Stimulated activated CD4-positive, alpha-beta T cell treated with anti-CD3 and anti-CD28 coated beads, Interleukin-2, amount 100 ng/mL, for 24 hours (primary cell): ENCODE results near the gene CTSS.
"Not testable (repeated sequence)": the region's sequence is repeated elsewhere in the genome, so short reads cannot be mapped to it uniquely, and the experiment has no call there.

Experiments used
- DNase-seq, 2 donors: peaks; one replicate each; pipeline ENCODE4 v3.0.0-alpha.2; 2020

CTSS gene

GRCh38 chr1:150772326-150772725 lies 6.7 kb upstream of the CTSS start:
- no peak for DNase-seq

- not testable (repeated sequence) for DNase-seq
Measured at GRCh38 chr1:150767704-150768103, 2.1 kb upstream of the CTSS start.

GRCh38 chr1:150765977-150766301 lies 361 bp upstream of the CTSS start:
- peak in 1 of 2 donors; percentile 3 for DNase-seq

GRCh38 chr1:150764617-150765101 lies 919 bp downstream of the CTSS start:
- no peak for DNase-seq

- no peak for DNase-seq
Measured at GRCh38 chr1:150763018-150763417, 2.6 kb downstream of the CTSS start.

- no peak for DNase-seq
Measured at GRCh38 chr1:150762552-150762951, 3.0 kb downstream of the CTSS start.

GRCh38 chr1:150761801-150762200 lies 3.8 kb downstream of the CTSS start:
- no peak for DNase-seq

GRCh38 chr1:150760013-150760412 lies 5.6 kb downstream of the CTSS start:
- DNase-seq = no peak

- DNase-seq = no peak
Measured at GRCh38 chr1:150753416-150753815, 12.2 kb downstream of the CTSS start.

GRCh38 chr1:150751443-150751842 lies 14.1 kb downstream of the CTSS start:
- no peak for DNase-seq

- no peak for DNase-seq
Measured at GRCh38 chr1:150749720-150750311, 15.8 kb downstream of the CTSS start.

GRCh38 chr1:150748878-150749719 lies 16.5 kb downstream of the CTSS start:
- DNase-seq = no peak

- DNase-seq = no peak
Measured at GRCh38 chr1:150730130-150730721, 35.4 kb downstream of the CTSS start.

GRCh38 chr1:150724336-150724735 lies 41.2 kb downstream of the CTSS start:
- DNase-seq = no peak

GRCh38 chr1:150720703-150721102 lies 44.9 kb downstream of the CTSS start, which contains the start of gene HORMAD1:
HORMAD1 (minus strand) TSS chr1:150720895; CDS start chr1:150719505, 1,390 bp downstream.
- DNase-seq = no peak

GRCh38 chr1:150720098-150720497 lies 45.5 kb downstream of the CTSS start:
- no peak for DNase-seq

GRCh38 chr1:150718225-150718891 lies 47.2 kb downstream of the CTSS start:
- no peak for DNase-seq

GRCh38 chr1:150709031-150709430 lies 56.5 kb downstream of the CTSS start:
- DNase-seq = not testable (repeated sequence)

GRCh38 chr1:150708595-150708994 lies 57.0 kb downstream of the CTSS start:
- peak; percentile 24 to 30 for DNase-seq

- DNase-seq = no peak
Measured at GRCh38 chr1:150706091-150706490, 59.5 kb downstream of the CTSS start.

GRCh38 chr1:150703427-150703826 lies 62.2 kb downstream of the CTSS start:
- DNase-seq = no peak

- DNase-seq = peak; percentile 85 to 88
Measured at GRCh38 chr1:150696995-150697927, 68.3 kb downstream of the CTSS start, which contains the start of gene GOLPH3L. GOLPH3L (minus strand) TSS chr1:150697154; CDS start chr1:150694838, 2,316 bp downstream.
